HG02610 (cell line): ENCODE results near the gene MARCHF6.

Source experiments
- ATAC-seq: cut with Tn5 transposase; IDR thresholded peaks from one replicate; pipeline ENCODE4 v1.9.1; 2021; ENCODE audit warnings: mild to moderate bottlenecking, moderate library complexity; ENCODE audit not compliant: unreplicated experiment

The MARCHF6 gene

DNA sequence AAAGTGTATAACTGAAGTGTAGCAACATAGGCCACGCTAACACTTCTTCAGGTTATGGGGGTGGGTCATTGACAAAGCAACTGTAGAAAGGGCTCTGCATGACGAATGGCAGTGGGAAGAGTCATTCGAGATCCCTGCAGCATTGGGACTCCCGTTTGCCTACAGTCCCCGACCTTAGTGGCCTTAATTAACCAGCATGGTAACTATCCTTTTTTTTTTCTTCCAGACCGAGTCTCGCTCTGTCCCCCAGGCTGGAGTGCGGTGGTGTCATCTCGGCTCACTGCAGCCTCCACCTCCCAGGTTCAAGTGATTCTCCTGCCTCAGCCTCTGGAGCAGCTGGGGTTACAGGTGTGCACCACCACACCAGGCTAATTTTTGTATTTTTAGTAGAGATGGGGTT, 31.6 kb upstream of the MARCHF6 start:
- ATAC-seq: no peak

DNA sequence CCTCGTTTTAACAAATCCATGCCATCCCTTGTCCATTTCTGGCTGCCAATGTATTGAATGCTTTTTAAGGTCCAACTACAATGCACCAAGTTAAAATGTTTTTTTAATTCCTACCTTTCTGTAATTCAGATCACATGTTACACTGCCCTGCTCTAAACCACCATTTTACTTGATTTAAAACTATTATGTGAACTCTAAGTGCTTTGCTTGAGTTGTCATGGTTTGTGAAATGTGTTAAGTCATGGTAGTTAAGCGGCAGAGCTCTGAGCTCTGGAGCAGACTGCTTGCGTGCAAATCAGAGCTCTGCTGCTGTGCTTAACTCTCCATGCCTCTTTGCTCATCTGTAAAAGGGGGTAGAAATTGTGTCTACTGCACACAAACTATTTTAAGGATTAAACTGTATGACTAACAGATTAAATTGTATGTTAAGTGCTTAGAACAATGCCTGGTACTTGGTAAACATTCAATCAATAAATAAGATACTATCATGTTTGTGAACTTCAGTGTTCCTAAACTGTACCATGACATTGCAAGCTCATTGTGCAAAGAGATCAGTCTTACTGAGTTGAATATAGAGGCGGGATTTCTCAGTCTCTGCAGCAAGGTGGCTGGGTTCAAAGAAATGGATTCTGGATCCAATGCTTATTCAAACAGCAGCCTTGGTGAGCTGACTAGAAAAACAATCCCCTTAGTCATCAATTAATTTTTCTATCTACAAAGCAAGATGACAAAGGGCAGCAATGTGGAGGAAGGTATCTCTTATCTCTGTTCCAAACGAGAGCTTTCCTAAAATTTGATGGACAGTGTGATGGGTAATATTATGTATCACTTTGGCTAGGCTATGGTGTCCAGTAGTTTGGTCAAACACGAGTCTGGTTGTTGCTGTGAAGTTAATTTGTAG, 29.7 kb upstream of the MARCHF6 start:
- ATAC-seq: no peak

DNA sequence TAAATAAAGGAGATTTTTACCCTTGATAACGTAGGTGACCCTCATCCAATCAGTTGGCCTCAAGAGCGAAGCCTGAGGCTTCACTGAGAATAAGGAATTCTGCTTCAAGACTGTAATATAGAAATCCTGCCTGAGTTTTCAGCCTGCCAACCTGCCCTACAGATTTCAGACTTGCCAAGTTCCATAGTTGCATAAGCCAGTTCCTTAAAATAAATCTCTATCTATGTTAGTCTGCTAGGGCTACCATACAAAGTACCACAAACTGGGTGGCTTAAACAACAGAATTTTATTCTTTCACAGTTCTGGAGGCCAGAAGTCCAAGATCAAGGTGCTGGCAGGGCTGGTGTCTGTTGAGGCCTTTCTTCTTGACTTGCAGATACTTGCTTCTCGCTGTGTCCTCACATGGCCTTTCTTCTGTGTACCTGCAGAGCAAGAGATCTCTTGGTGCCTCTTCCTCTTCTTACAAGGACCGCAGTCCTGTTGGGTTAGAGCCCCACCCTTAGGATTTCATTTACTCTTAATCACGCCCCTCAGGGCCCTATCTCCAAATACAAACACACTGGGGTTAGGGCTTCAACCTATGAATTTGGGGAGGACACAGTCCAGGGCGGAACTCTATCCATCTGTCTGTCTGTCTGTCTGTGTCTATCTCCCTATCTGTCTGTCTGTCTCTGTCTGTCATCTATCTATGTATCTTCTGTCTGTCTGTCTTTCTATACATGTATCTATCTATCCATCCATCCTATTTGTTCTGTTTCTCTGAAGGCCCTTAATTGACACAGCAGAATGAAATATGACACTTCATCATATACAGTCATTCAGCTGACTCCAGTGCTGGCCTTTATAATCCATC, 28.8 kb upstream of the MARCHF6 start:
- ATAC-seq: no peak

DNA sequence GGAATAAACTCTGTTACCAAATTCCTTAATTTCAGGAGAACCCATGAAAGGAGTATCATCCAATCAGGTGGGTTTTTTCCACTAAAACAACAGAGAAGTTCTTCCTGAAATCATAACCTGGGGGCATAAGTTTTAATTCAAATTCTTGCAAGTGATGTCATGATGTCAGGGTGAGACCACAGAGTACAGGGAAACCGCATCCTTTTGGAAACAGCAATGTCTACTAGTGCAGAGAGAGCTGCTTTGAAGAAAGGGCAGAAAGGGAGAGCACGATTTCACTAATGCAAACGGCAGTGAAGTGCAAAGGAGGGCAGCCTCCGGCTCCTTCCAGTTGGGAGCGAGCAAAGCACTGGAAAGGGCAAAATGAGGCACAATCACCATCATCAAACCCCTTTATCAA, 25.2 kb upstream of the MARCHF6 start:
- ATAC-seq: no peak

DNA sequence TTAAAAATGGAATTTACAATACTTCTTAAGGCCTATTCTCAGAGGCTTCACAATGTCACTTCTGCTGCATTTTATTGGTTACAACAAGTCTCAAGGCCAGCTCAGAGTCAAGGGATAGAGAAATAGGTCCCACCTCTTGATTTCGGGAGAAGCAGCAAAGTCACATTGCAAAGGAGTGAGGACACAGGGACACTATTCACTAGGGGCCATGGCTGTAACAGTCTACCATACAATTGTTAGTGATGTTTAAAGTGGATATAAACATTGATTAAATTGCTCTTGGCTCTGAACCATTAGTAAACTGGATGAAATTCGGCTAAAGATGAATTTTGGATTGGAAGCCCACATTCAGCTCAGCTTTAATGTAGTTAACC, 24.1 kb upstream of the MARCHF6 start:
- no peak for ATAC-seq

DNA sequence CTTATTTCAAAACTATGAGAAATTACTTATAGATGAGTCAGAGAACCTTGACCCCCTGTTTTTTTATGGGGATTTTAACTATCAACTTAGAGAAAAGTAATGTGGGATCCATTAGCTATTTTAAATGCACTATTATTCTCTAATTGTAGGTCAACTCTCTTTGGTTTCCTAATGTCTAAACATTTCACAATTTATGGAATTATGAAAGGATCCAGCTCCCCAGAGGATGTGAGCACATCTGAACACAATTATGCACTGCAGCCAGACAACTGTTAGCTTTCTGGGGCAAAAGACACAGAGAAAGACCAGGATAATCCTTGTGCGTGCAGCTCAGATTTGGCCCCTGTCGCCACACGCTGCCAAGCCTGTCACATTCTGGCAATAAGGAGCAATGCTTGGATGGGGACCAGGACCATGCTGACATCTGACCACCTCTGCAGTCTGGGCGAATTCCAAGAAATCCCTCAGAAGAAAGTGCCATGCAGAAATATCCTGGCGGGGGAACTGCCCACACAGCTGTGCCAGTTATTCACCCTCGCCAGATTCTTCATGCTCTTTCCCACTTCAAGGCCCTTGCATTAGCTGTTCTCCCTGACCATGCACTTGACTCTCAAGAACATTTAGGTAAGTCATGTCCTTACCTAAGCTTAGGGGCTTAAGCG, 23.5 kb upstream of the MARCHF6 start:
- ATAC-seq: no peak

DNA sequence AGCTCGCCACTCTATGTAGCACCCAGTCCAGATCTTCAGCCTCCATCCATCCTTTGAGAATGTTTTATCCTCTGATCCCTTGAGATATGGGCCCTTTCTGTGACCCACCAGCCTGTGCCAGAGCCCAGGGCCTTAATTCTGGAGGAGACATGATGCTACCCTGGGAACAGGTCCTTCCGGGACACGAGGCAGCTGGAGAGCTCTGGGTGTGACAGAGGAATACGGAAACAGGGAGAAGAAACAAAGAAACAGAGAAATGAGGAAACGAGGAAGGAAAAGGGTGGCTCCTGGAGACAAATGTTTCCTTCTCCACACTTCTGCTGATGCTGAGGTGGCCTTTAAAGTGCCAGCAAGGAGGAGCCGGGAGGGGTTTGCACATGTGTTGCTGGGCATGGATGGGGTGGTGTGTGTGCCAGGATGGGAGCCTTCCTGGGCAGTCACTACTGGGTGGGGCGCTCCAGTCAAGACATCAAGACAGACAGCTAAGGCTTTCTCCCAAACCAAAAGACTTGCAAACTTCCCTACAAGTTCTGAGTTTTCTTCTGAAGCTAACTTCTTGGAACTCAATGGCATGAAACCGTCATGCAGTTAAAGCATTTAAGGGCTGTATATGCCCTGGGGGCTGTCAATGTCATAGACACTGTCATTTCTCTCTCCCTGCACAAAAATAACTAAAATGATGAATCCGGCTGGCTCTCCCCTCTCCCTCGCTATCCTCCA, 22.8 kb upstream of the MARCHF6 start:
- no peak for ATAC-seq

DNA sequence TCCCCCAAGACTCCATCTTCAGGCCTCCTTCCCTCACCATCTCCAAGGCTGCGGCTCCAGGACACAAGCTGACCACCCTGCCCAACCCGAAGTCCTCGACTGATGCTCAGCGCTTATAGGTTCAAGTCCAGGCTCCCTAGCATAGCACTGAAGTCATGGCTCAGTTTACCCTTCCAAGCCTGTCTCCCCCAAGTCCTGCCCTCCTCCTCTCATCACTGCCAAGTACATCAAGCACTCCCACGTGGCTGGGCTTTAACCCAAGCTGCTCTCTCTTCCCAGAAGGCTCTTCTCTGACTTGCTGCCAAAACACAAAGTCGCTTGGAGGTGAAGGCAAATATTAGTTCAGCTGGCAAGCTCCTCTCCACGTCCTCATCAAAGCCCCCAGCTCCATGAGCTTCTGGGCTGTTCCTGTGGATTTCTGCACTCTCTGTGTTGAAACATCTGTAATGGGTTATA, 22.1 kb upstream of the MARCHF6 start:
- no peak for ATAC-seq

DNA sequence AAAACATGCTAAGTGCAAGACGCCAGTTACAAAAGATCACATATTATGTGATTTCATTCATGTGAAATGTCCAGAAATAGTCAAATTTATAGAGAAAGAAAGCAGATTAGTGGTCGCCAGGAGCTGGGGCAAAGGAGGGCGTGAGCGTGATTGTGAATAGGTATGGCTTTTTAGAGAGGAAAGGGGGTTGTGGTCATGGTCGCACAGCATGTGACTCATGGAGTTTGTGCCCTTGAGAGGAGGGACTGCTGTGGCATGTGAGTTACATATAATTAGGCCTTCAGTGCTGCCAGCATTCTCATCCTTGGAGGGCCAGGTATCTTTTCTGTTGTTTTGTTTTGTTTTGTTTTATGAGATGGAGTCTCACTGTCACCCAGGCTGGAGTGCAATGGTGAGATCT, 21.2 kb upstream of the MARCHF6 start:
- ATAC-seq: no peak

DNA sequence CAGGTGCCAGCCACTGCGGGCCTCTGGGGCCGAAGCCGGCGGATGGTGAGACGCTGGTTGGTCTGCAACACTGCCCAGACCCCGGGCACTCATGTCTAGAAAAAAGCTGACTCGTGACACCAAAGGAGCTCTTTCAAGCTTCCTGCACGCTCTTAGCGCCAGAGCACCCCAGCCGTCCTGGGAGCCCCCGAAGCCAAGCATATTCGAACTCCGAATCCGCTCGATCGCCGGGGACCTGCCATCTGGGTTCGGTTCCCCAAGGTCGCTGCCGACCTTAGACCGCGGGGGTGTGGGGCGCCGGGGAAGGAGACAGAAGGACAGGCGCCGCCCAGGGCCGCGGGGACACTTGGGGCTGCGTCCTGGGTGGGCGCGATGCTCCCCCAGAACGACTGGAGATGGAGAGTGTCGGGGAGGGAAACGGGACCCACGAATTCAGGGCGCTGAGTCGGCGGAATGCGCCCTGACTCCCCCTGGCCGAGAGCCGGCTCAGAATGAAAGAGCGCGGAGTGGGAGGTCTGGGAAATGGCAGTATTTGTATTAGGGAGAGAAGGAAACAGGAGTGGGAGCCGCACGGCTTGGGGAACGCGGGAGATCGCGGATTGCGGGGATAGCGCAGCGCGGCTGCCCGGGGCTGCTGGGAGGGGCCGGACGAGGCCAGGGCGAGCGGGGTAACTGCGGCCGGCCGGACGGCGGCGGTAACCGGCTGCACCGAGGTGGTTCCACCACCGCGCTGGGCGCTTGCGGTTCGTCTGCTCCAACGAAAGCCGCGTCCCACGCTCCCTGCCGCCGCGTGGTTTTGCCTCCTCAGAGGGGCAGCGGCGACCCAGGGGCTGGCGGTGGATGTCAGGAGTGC, 20.1 kb upstream of the MARCHF6 start:
- peak; percentile 53 for ATAC-seq

DNA sequence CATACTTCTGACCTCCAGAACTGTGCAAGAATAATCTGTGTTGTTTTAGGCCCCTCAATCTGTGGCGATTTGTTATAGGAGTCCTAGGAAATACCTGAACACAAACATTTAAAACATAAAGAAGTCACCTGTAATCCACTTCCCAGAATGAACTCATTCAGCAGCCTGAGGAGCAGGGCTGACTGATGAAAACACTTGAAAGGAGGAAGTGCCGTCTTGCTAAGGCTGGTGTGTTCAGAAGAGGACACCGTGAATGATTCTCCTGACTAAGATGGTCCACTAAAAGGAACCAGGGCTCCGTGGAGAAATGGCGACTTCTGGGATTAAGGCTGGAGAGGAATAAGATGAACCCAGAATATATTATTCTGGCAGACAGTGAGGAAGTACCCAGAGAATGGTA, 18.7 kb upstream of the MARCHF6 start:
- no peak for ATAC-seq

DNA sequence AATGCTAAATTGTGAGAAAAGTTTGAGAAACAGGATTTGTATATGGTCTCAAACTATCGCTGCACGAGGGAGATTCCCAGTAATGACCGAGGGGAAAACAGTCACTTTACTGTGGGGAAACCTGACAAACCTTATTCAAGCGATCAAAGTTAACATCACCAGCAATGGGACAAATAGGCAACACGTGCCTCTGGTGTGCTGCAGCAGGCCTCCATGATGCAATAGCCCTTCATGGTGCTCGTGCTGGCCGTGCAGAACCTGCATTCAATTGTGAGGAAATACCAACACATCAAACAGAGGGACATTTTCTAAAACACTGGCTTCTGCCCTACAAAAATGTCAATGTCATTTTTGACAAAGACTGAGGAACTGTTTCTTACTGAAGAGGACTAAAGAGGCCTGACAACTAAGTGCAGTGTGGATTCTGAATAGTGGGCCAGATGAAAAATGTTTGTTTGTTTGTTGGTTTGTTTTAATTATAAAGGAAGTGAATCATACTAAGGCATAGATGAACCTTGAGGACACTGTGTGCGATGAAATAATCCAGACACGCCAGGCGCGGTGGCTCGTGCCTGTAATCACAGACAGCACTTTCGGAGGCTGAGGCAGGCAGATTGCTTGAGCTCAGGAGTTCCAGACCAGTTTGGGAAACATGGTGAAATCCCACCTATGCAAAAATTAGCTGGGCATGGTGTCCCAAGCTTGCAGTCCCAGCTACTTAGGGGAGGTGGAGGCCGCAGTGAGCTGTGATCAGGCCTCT, 17.6 kb upstream of the MARCHF6 start:
- no peak for ATAC-seq

DNA sequence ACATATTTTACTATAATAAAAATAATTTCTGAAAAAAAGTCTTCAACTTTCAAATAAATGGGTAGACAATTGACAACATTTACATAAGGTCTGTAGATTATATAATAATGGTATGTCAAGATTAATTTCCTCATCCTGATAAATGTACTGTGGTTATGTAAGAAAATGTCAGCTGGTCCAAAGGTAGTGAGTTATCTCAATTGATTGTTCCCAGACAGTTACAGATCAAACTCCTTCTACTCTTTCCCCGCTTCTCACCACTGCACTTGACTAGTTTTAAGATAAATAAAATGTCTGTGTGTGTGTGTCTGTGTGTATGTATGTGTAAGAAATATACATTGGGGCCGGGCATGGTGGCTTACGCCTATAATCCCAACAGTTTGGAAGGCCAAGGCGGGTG, 16.4 kb upstream of the MARCHF6 start:
- no peak for ATAC-seq

DNA sequence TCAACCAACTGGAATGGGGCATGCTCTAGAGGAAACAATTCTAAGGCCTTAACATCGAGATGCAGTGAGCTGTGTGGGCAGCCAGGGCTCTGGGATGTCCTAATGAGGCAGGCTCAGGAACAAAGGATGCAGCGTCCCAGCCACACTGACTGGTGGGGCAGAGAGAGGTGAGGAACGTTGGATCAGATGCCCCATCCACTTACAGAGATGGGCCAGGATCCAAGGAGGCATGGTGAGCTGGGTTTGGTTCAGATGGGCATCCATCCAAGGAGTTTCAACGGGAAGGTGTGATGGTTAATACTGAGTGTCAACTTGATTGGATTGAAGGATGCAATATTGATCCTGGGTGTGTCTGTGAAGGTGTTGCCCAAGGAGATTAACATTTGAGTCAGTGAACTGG, 15.5 kb upstream of the MARCHF6 start:
- no peak for ATAC-seq

DNA sequence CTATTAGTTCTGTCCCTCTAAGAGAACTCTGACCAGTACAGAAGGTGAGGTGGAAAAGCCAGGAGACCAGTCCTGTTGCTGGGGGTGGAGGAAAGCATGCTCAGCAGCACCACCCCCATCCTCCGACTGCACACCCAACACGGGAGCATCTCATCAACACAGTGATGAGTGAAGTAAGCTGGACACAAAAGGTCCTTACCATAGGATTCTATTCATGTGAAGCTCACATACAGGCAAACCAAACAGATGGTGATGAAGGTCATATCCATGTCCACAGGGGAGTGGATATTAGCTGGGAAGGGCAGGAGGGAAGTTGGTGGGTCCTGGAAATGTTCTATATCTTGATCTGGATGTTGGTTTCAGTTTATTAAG, 14.8 kb upstream of the MARCHF6 start:
- no peak for ATAC-seq

DNA sequence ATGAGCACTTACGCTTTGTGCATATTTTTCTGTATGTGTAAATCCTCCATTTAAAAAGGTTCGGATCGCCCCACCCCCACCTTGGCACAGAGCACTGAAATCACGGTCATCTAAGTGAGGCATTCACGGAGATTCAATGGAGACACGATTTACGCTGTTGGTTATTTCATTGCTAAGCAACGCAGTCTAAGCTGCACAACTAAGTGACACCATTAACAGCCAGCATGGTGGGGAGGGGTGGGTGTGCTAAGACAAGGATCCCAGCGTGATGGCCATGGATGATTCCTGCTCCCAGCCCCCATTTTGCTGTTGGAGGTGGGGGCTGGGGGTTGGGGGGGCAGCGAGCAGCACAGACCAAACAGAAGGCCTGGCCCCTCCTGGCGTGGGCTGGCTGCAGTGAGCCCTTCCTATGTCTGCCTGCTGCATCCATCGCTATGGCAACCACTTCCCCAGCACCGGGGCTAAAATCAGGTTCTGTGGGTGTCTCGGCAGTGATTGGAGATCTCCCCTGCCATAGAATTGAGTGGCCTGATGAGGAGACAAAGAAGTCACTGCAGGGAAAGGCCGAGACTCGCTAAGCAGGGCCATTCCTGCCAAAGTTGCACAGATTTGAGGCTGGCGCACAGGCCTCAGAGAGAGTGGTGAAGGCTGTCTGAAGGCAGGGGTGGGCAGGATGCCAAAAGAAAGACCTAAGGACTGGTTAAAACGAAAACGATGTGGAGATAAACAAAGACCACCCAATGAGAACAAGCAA, 14.3 kb upstream of the MARCHF6 start:
- ATAC-seq: no peak

DNA sequence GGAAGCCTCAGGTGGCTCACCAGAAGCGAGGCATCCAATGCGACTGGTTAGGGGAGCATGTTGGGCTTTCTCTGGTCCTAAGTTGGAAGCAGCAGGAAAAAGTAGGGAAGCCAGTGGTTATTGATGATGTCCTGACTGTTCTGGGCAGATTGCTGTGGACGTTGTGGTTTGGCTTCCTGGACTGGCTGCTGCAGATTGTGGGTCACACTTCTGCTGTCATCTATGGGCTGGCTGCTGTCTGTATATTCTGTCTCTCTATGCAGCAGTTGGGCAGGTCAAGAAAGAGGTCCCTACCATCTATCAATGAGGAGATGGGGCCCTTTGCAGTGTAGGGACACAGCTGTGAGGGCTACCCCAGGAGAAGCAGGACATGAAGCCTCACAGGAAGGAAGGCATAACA, 13.5 kb upstream of the MARCHF6 start:
- ATAC-seq: no peak

DNA sequence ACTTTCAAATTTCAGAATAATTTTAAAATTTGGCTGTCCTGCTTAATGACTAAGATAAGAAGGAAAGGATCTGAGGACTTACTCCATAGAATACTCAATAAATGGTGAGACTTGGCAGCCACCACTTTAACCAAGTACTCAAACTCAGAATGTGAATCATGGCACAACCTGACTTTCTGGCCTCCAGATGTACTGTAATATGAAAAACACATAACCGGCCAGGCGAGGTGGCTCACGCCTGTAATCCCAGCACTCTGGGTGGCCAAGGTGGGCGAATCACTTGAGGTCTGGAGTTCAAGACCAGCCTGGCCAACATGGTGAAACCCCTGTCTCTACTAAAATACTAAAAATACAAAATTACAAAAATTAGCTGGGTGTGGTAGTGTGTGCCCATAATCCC, 10.0 kb upstream of the MARCHF6 start:
- ATAC-seq: no peak
